Measurements from ENCODE around the gene NIPA2. TPM values are rescaled to one million over a fixed set of nuclear protein-coding genes. Genes with fewer than 3 reads are reported as not detected.

NIPA2 gene
- polyA plus RNA-seq, 4 donors, result 15.0 to 40.3 (median 30.5) TPM

DNA sequence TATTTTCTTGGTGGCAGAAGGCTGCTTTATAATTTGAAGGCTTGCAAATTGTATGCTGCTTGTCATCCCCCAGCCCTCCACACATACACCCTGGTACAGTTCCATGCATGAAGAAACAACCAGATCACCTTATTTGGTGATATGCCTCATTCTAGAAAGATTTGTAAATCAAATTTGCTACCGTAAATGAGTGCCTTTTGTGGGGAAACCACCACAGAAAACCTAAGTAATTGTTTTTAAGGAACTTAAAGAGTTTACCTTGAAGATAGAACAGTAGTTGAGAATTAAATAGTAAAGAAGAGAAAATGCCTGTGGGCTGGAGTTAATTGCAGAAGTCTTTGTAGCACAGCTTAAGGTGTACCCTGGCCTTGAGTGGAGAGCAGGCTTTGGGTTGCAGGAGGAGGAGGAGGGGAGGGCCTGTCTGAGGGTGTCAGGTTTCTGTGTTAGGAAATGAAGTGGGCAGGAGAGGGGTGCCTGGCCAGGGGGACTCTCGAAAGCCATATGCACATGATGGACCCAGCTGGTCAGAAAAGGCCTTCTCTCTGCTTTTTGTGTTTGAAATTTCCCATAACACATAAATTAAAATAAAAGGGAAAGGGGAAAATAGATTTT, 6.9 kb downstream of the NIPA2 start:
- FAIRE-seq, result no peak
- Histone ChIP-seq H3K4me3 (ENCODE audit: low read depth in 1 of 3, low read length in 3 of 3) (no peak overlapping the region), H3K27ac (ENCODE audit: low read depth in 1 of 3, low read length in 2 of 3) (no peak overlapping the region), H3K9me3 (ENCODE audit: control insufficient read depth in 2 of 2, insufficient read depth in 1 of 2, low read depth in 1 of 2, low read length in 1 of 2) (no peaks in the 10 kb centered on the region), H3K36me3 (ENCODE audit: control insufficient read depth in 3 of 3, insufficient read depth in 2 of 3, low read depth in 1 of 3, low read length in 3 of 3) (peaks cover 3 to 12% (median 3%) of the 10 kb centered on the region in 3 donors), H3K27me3 (ENCODE audit: control insufficient read depth in 3 of 3, insufficient read depth in 3 of 3, low read length in 3 of 3) (no peaks in the 10 kb centered on the region), H3K4me1 (ENCODE audit: control insufficient read depth in 3 of 3, insufficient read depth in 2 of 3, low read depth in 1 of 3, low read length in 2 of 3) (peaks cover 0 to 2% (median 0%) of the 10 kb centered on the region in 3 donors)
- 65 to 95% (median 83%) methylated on average over 2 of the region's 2 CpGs for WGBS, 3 donors
- DNase-seq, result no peak

DNA sequence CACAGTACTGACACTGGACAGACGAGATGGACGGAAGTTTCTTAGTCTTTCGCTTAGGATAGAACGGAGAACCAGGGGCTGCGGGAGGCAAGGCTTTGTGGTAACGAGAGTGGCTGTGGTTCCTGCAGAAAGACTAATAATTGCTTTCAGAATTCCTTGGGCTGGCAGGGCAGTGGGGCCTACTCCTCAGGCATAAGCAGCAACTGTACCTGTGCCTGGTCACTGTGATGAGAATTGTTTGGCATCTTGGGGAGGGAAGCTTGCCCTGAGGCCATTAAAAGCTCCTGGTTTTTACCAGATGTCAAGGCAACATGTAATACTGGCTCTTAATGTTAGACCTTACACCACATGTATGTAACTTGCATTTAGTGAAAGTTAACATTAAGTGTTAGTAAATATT, 7.6 kb downstream of the NIPA2 start:
- Histone ChIP-seq H3K36me3 (ENCODE audit: control insufficient read depth in 3 of 3, insufficient read depth in 2 of 3, low read depth in 1 of 3, low read length in 3 of 3) (peaks cover 3 to 14% (median 7%) of the 10 kb centered on the region in 3 donors), H3K4me1 (ENCODE audit: control insufficient read depth in 3 of 3, insufficient read depth in 2 of 3, low read depth in 1 of 3, low read length in 2 of 3) (no peaks in the 10 kb centered on the region), H3K9me3 (ENCODE audit: control insufficient read depth in 2 of 2, insufficient read depth in 1 of 2, low read depth in 1 of 2, low read length in 1 of 2) (no peaks in the 10 kb centered on the region), H3K27me3 (ENCODE audit: control insufficient read depth in 3 of 3, insufficient read depth in 3 of 3, low read length in 3 of 3) (no peaks in the 10 kb centered on the region), H3K4me3 (ENCODE audit: low read depth in 1 of 3, low read length in 3 of 3) (no peak overlapping the region), H3K27ac (ENCODE audit: low read depth in 1 of 3, low read length in 2 of 3) (no peak overlapping the region)
- 90 to 97% (median 96%) methylated on average over 6 of the region's 6 CpGs for WGBS, 3 donors
- FAIRE-seq (no peak), DNase-seq (no peak)

- Histone ChIP-seq H3K36me3 (ENCODE audit: control insufficient read depth in 3 of 3, insufficient read depth in 2 of 3, low read depth in 1 of 3, low read length in 3 of 3) (peaks cover 7 to 25% (median 12%) of the 10 kb centered on the region in 3 donors), H3K9me3 (ENCODE audit: control insufficient read depth in 2 of 2, insufficient read depth in 1 of 2, low read depth in 1 of 2, low read length in 1 of 2) (no peaks in the 10 kb centered on the region), H3K4me1 (ENCODE audit: control insufficient read depth in 3 of 3, insufficient read depth in 2 of 3, low read depth in 1 of 3, low read length in 2 of 3) (no peaks in the 10 kb centered on the region), H3K27me3 (ENCODE audit: control insufficient read depth in 3 of 3, insufficient read depth in 3 of 3, low read length in 3 of 3) (no peaks in the 10 kb centered on the region), H3K27ac (ENCODE audit: low read depth in 1 of 3, low read length in 2 of 3) (no peak overlapping the region), H3K4me3 (ENCODE audit: low read depth in 1 of 3, low read length in 3 of 3) (no peak overlapping the region)
- 80 to 86% (median 84%) methylated on average over 3 of the region's 3 CpGs for WGBS, 3 donors
- DNase-seq (no peak), FAIRE-seq (no peak)
These were observed 11.6 kb downstream of the NIPA2 start for GRCh38 chr15:22850055-22850454.

- H3K27me3 ChIP-seq (ENCODE audit: control insufficient read depth in 3 of 3, insufficient read depth in 3 of 3, low read length in 3 of 3), result no peaks in the 10 kb centered on the region
- FAIRE-seq (no peak), DNase-seq (no peak)
- H3K4me1 ChIP-seq (ENCODE audit: control insufficient read depth in 3 of 3, insufficient read depth in 2 of 3, low read depth in 1 of 3, low read length in 2 of 3), result no peaks in the 10 kb centered on the region
- no peak overlapping the region for H3K27ac ChIP-seq (ENCODE audit: low read depth in 1 of 3, low read length in 2 of 3)
- H3K9me3 ChIP-seq (ENCODE audit: control insufficient read depth in 2 of 2, insufficient read depth in 1 of 2, low read depth in 1 of 2, low read length in 1 of 2), result no peaks in the 10 kb centered on the region
- peaks cover 3 to 27% (median 17%) of the 10 kb centered on the region in 3 donors for H3K36me3 ChIP-seq (ENCODE audit: control insufficient read depth in 3 of 3, insufficient read depth in 2 of 3, low read depth in 1 of 3, low read length in 3 of 3)
- no peak overlapping the region for H3K4me3 ChIP-seq (ENCODE audit: low read depth in 1 of 3, low read length in 3 of 3)
- WGBS, 3 donors, result 80 to 85% (median 84%) methylated on average over 4 of the region's 4 CpGs
These were observed 13.0 kb downstream of the NIPA2 start for GRCh38 chr15:22851513-22851912.

- H3K4me1 ChIP-seq (ENCODE audit: control insufficient read depth in 3 of 3, insufficient read depth in 2 of 3, low read depth in 1 of 3, low read length in 2 of 3), result no peaks in the 10 kb centered on the region
- peaks cover 5 to 30% (median 14%) of the 10 kb centered on the region in 3 donors for H3K36me3 ChIP-seq (ENCODE audit: control insufficient read depth in 3 of 3, insufficient read depth in 2 of 3, low read depth in 1 of 3, low read length in 3 of 3)
- H3K27ac ChIP-seq (ENCODE audit: low read depth in 1 of 3, low read length in 2 of 3), result no peak overlapping the region
- DNase-seq (no peak), FAIRE-seq (no peak)
- no peaks in the 10 kb centered on the region for H3K9me3 ChIP-seq (ENCODE audit: control insufficient read depth in 2 of 2, insufficient read depth in 1 of 2, low read depth in 1 of 2, low read length in 1 of 2)
- no peak overlapping the region for H3K4me3 ChIP-seq (ENCODE audit: low read depth in 1 of 3, low read length in 3 of 3)
- H3K27me3 ChIP-seq (ENCODE audit: control insufficient read depth in 3 of 3, insufficient read depth in 3 of 3, low read length in 3 of 3), result no peaks in the 10 kb centered on the region
- WGBS, 3 donors, result 71 to 87% (median 79%) methylated on average over 4 of the region's 4 CpGs
These were observed 17.3 kb downstream of the NIPA2 start for GRCh38 chr15:22855791-22856190.

DNA sequence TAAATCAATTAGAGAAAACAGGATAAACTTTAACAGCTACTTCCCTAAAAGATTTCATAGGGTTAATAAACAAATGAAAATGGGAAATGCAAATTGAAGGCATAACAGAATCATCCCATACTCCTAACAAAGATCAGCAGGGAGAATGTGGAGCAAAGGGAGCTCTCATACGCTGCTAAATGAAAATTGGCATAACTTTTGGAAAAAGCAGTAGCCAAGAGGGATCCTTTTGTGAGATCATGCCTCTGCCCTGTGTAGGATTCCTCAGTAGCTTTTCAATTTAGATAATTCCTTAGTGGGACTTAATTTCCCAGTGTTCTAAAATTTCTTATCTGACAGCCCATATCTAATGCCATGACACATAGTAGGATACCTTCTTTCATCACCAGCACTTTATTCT, 18.2 kb downstream of the NIPA2 start:
- Histone ChIP-seq H3K9me3 (ENCODE audit: control insufficient read depth in 2 of 2, insufficient read depth in 1 of 2, low read depth in 1 of 2, low read length in 1 of 2) (no peaks in the 10 kb centered on the region), H3K27ac (ENCODE audit: low read depth in 1 of 3, low read length in 2 of 3) (no peak overlapping the region), H3K36me3 (ENCODE audit: control insufficient read depth in 3 of 3, insufficient read depth in 2 of 3, low read depth in 1 of 3, low read length in 3 of 3) (peaks cover 11 to 31% (median 15%) of the 10 kb centered on the region in 3 donors), H3K4me1 (ENCODE audit: control insufficient read depth in 3 of 3, insufficient read depth in 2 of 3, low read depth in 1 of 3, low read length in 2 of 3) (no peaks in the 10 kb centered on the region), H3K4me3 (ENCODE audit: low read depth in 1 of 3, low read length in 3 of 3) (no peak overlapping the region), H3K27me3 (ENCODE audit: control insufficient read depth in 3 of 3, insufficient read depth in 3 of 3, low read length in 3 of 3) (no peaks in the 10 kb centered on the region)
- no peak for FAIRE-seq
- 82 to 96% (median 94%) methylated on average over 1 of the region's 1 CpG for WGBS, 3 donors
- no peak for DNase-seq

DNA sequence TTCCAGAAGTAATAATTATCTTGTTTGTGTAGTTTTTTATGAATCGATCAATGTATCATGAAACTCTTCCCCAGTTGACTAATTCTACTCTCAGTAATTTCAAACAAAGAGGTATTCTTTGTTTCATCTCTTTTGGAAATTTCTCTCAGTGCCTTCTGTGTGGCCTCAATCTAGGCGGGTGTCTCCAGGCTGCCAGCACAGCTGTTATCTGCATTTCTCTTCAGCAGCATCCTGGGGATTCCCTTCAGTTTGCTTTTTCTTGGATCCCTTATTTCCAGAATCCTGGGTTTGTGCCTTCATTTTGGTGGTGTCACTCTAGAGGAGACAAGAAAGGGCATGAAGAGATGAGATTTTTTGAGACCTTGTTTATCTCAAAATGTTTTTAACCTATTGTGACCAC, 22.7 kb downstream of the NIPA2 start:
- FAIRE-seq (no peak), DNase-seq (no peak)
- Histone ChIP-seq H3K27me3 (ENCODE audit: control insufficient read depth in 3 of 3, insufficient read depth in 3 of 3, low read length in 3 of 3) (no peaks in the 10 kb centered on the region), H3K9me3 (ENCODE audit: control insufficient read depth in 2 of 2, insufficient read depth in 1 of 2, low read depth in 1 of 2, low read length in 1 of 2) (no peaks in the 10 kb centered on the region), H3K27ac (ENCODE audit: low read depth in 1 of 3, low read length in 2 of 3) (no peak overlapping the region), H3K36me3 (ENCODE audit: control insufficient read depth in 3 of 3, insufficient read depth in 2 of 3, low read depth in 1 of 3, low read length in 3 of 3) (peaks cover 10 to 32% (median 18%) of the 10 kb centered on the region in 3 donors), H3K4me3 (ENCODE audit: low read depth in 1 of 3, low read length in 3 of 3) (no peak overlapping the region), H3K4me1 (ENCODE audit: control insufficient read depth in 3 of 3, insufficient read depth in 2 of 3, low read depth in 1 of 3, low read length in 2 of 3) (no peaks in the 10 kb centered on the region)
- 80 to 92% (median 84%) methylated on average over 2 of the region's 2 CpGs for WGBS, 3 donors

GRCh38 chr15:22863356-22863755, 24.9 kb downstream of the NIPA2 start:
- H3K36me3 ChIP-seq (ENCODE audit: control insufficient read depth in 3 of 3, insufficient read depth in 2 of 3, low read depth in 1 of 3, low read length in 3 of 3), result peaks cover 16 to 35% (median 20%) of the 10 kb centered on the region in 3 donors
- no peak for FAIRE-seq

GRCh38 chr15:22866079-22866478, 27.6 kb downstream of the NIPA2 start:
- FAIRE-seq, result no peak
- Histone ChIP-seq H3K36me3 (ENCODE audit: control insufficient read depth in 3 of 3, insufficient read depth in 2 of 3, low read depth in 1 of 3, low read length in 3 of 3) (peaks cover 23 to 43% (median 26%) of the 10 kb centered on the region in 3 donors), H3K4me3 (ENCODE audit: low read depth in 1 of 3, low read length in 3 of 3) (no peak overlapping the region), H3K27me3 (ENCODE audit: control insufficient read depth in 3 of 3, insufficient read depth in 3 of 3, low read length in 3 of 3) (no peaks in the 10 kb centered on the region), H3K27ac (ENCODE audit: low read depth in 1 of 3, low read length in 2 of 3) (no peak overlapping the region), H3K4me1 (ENCODE audit: control insufficient read depth in 3 of 3, insufficient read depth in 2 of 3, low read depth in 1 of 3, low read length in 2 of 3) (no peaks in the 10 kb centered on the region), H3K9me3 (ENCODE audit: control insufficient read depth in 2 of 2, insufficient read depth in 1 of 2, low read depth in 1 of 2, low read length in 1 of 2) (no peaks in the 10 kb centered on the region)
- 76 to 85% (median 85%) methylated on average over 7 of the region's 7 CpGs for WGBS, 3 donors
- no peak for DNase-seq

More at GRCh38 chr15:22863356-22863755, 24.9 kb downstream of the NIPA2 start:
- no peak for DNase-seq
- Histone ChIP-seq H3K4me3 (ENCODE audit: low read depth in 1 of 3, low read length in 3 of 3) (no peak overlapping the region), H3K9me3 (ENCODE audit: control insufficient read depth in 2 of 2, insufficient read depth in 1 of 2, low read depth in 1 of 2, low read length in 1 of 2) (no peaks in the 10 kb centered on the region), H3K27ac (ENCODE audit: low read depth in 1 of 3, low read length in 2 of 3) (no peak overlapping the region), H3K4me1 (ENCODE audit: control insufficient read depth in 3 of 3, insufficient read depth in 2 of 3, low read depth in 1 of 3, low read length in 2 of 3) (no peaks in the 10 kb centered on the region), H3K27me3 (ENCODE audit: control insufficient read depth in 3 of 3, insufficient read depth in 3 of 3, low read length in 3 of 3) (no peaks in the 10 kb centered on the region)
- WGBS, 3 donors, result 93 to 96% (median 93%) methylated on average over 3 of the region's 3 CpGs

Measured in small intestine (tissue), 7 donors.